ENCODE data around the gene ZNF71. TPM values are rescaled to one million over a fixed set of nuclear protein-coding genes. Genes with fewer than 3 reads are reported as not detected.

The ZNF71 gene
- total RNA-seq, 6 donors from 2014 or later, result 4.0 to 11.5 (median 7.4) TPM

- peaks cover 0 to 36% (median 1%) of the 10 kb centered on the region in 4 donors for H3K36me3 ChIP-seq
These were observed 17.6 kb downstream of the ZNF71 start for GRCh38 chr19:56612737-56613136.

DNA sequence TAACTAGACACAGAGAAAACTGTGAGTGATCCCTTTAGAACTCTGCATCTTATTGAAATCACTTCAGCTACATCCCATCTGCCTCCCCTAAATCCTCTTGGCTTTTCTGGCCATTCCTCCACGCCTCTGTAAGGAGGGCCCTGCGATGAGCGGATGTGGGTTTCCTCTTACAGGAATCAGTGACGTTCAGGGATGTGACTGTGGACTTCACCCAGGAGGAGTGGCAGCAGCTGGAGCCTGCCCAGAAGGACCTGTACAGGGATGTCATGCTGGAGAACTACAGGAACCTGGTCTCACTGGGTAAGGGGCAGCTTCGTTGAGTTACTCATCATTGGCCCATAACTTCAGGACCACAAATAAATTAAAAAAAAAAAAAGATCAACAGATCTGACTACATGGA, 18.5 kb downstream of the ZNF71 start:
- Histone ChIP-seq H3K27ac (no peak overlapping the region), H3K27me3 (no peaks in the 10 kb centered on the region), H3K4me1 (no peaks in the 10 kb centered on the region), H3K36me3 (peaks cover 0 to 43% (median 6%) of the 10 kb centered on the region in 4 donors), H3K4me3 (no peak overlapping the region), H3K9me3 (peaks cover 38 to 85% (median 68%) of the 10 kb centered on the region in 4 donors)
- no peak for DNase-seq
- no peak for ATAC-seq (ENCODE audit: low FRiP score in 2 of 2)
- 85 to 98% methylated on average over 5 of the region's 5 CpGs for WGBS, 2 donors
- no peak for TF ChIP-seq POLR2A (IDR thresholded peaks at IDR 0.05)
- no peak for TF ChIP-seq POLR2AphosphoS5 (IDR thresholded peaks at IDR 0.05)
- TF ChIP-seq EP300 (IDR thresholded peaks at IDR 0.05), result no peak
- no peak for TF ChIP-seq CTCF (IDR thresholded peaks at IDR 0.05)

More at GRCh38 chr19:56612737-56613136, 17.6 kb downstream of the ZNF71 start:
- Histone ChIP-seq H3K9me3 (peaks cover 38 to 83% (median 67%) of the 10 kb centered on the region in 4 donors), H3K27ac (no peak overlapping the region), H3K4me3 (no peak overlapping the region), H3K27me3 (no peaks in the 10 kb centered on the region), H3K4me1 (no peaks in the 10 kb centered on the region)
- DNase-seq (no peak), ATAC-seq (ENCODE audit: low FRiP score in 2 of 2) (no peak)
- WGBS, 2 donors, result 92 to 100% methylated on average over 2 of the region's 2 CpGs
- TF ChIP-seq POLR2AphosphoS5 (IDR thresholded peaks at IDR 0.05) (no peak), POLR2A (IDR thresholded peaks at IDR 0.05) (no peak), CTCF (IDR thresholded peaks at IDR 0.05) (no peak), EP300 (IDR thresholded peaks at IDR 0.05) (no peak)

DNA sequence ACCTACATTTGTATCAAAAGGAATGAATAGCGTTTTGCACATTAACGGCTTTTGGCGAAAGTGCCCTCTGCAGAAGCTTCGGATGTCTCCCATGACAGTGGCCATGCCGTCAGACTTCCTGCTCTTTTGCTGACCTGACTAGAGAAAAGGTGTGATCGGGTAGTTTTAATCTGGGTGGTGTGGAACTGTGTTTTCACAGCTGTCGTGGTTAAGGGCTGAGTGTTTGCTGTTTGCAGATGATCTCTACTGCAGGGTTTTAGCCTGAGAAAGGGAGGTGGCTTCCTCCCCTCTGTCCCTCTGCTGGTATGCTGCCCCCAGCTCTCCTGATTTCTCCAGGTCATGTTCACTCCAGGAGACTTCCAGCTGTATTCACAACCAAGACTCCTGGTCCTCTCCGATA, 22.4 kb downstream of the ZNF71 start:
- no peaks in the 10 kb centered on the region for H3K27me3 ChIP-seq
- no peak for DNase-seq
- no peak overlapping the region for H3K27ac ChIP-seq
- no peak for TF ChIP-seq CTCF (IDR thresholded peaks at IDR 0.05)
- TF ChIP-seq POLR2AphosphoS5 (IDR thresholded peaks at IDR 0.05), result no peak
- no peak for TF ChIP-seq POLR2A (IDR thresholded peaks at IDR 0.05)
- TF ChIP-seq EP300 (IDR thresholded peaks at IDR 0.05), result no peak
- WGBS, 2 donors, result 95 to 96% methylated on average over 8 of the region's 8 CpGs
- H3K36me3 ChIP-seq, result peaks cover 4 to 48% (median 21%) of the 10 kb centered on the region in 4 donors
- H3K4me3 ChIP-seq, result no peak overlapping the region
- no peaks in the 10 kb centered on the region for H3K4me1 ChIP-seq
- peaks cover 29 to 88% (median 82%) of the 10 kb centered on the region in 4 donors for H3K9me3 ChIP-seq
- ATAC-seq (ENCODE audit: low FRiP score in 2 of 2), result no peak

GRCh38 chr19:56619121-56619520, 24.0 kb downstream of the ZNF71 start:
- WGBS, 2 donors, result 77 to 78% methylated on average over 8 of the region's 8 CpGs
- ATAC-seq (ENCODE audit: low FRiP score in 2 of 2) (no peak), DNase-seq (no peak)
- peaks cover 21 to 87% (median 84%) of the 10 kb centered on the region in 4 donors for H3K9me3 ChIP-seq
- TF ChIP-seq POLR2AphosphoS5 (IDR thresholded peaks at IDR 0.05) (no peak), EP300 (IDR thresholded peaks at IDR 0.05) (no peak), POLR2A (IDR thresholded peaks at IDR 0.05) (no peak), CTCF (IDR thresholded peaks at IDR 0.05) (no peak)
- H3K4me3 ChIP-seq, result no peak overlapping the region
- no peaks in the 10 kb centered on the region for H3K27me3 ChIP-seq
- H3K27ac ChIP-seq, result no peak overlapping the region
- H3K4me1 ChIP-seq, result no peaks in the 10 kb centered on the region
- H3K36me3 ChIP-seq, result peaks cover 4 to 50% (median 29%) of the 10 kb centered on the region in 4 donors

DNA sequence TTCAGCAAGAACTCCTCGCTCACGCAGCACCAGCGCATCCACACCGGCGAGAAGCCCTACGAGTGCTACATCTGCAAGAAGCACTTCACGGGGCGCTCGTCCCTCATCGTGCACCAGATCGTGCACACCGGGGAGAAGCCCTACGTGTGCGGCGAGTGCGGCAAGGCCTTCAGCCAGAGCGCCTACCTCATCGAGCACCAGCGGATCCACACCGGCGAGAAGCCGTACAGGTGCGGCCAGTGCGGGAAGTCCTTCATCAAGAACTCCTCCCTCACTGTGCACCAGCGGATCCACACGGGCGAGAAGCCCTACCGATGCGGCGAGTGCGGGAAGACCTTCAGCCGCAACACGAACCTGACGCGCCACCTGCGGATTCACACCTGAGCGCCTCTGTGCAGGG, 27.3 kb downstream of the ZNF71 start:
- no peak for ATAC-seq (ENCODE audit: low FRiP score in 2 of 2)
- DNase-seq, result no peak
- TF ChIP-seq CTCF (IDR thresholded peaks at IDR 0.05) (no peak), EP300 (IDR thresholded peaks at IDR 0.05) (no peak), POLR2AphosphoS5 (IDR thresholded peaks at IDR 0.05) (no peak), POLR2A (IDR thresholded peaks at IDR 0.05) (no peak)
- Histone ChIP-seq H3K36me3 (peaks cover 4 to 58% (median 37%) of the 10 kb centered on the region in 4 donors), H3K27ac (no peak overlapping the region), H3K4me3 (no peak overlapping the region), H3K27me3 (no peaks in the 10 kb centered on the region), H3K9me3 (peaks cover 6 to 89% (median 78%) of the 10 kb centered on the region in 4 donors), H3K4me1 (no peaks in the 10 kb centered on the region)
- WGBS, 2 donors, result 97 to 98% methylated on average over 34 to 37 of the region's 37 CpGs

Measured in upper lobe of left lung (tissue), 6 donors.